Measurements from ENCODE around the gene ZC3H7B. TPM values are rescaled to one million over a fixed set of nuclear protein-coding genes. Genes with fewer than 3 reads are reported as not detected.
"Not testable (repeated sequence)": the region's sequence is repeated elsewhere in the genome, so short reads cannot be mapped to it uniquely, and the experiment has no call there.

ZC3H7B gene
- total RNA-seq, 2 donors from 2014 or later = 70.9 to 74.2 TPM

DNA sequence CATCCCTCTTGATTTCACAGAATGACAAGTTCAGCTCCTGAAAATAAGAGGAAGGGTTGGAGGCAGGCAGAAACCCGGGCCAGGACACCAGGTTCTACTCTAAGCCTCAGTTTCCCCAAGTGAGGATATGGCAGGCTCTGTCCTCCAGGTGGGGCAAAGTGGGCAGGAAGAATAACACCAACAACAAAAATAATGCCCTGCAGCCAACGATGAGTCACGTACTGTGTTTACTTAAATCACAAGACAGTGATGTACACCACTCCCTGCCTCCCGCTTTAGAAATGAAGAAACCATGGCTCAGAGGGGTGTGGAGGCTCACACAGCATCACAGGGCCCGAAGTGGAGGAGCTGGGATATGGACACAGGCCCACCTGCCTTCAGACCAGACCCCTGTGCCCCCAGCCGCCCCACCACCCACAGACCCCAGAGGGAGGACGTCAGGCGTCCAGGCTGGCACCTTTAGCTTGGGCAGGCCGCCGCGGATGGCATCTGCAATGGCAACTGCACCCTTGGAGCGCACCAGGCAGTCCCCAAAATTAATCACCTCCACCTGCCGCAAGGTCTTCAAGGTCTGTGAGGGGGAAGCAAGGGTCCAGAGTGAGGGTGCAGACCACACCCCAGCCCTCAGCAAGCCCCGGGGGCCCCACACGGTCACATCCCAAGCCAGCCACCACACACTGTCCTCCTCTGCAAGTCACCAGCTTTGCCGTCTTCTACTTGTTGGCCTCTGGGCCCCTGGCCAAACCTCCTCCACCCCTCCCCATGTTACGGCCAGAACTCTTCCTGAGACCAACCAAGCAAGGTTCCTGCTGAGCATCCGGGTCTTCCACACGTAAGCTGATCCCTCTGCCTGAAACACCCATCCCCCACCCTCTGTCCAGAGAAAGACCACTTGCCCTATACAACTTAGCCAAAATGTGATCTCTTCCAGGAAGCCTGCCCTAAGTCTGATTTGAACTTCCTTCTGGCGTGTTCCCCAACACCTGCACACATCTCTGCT lies 44.8 kb upstream of the ZC3H7B start:
- Histone ChIP-seq H3K9ac (ENCODE audit: extremely low read depth, low read length, poor library complexity, severe bottlenecking) (no peak overlapping the region), H3K9me3 (ENCODE audit: control insufficient read depth, low read length) (no peaks in the 10 kb centered on the region), H3K27me3 (ENCODE audit: control insufficient read depth, insufficient read depth, low read length, poor library complexity, severe bottlenecking) (no peaks in the 10 kb centered on the region), H3K4me3 (ENCODE audit: low read length) (no peak overlapping the region), H3K36me3 (ENCODE audit: control insufficient read depth, insufficient read depth, low read length) (peaks cover 70% of the 10 kb centered on the region), H3K4me1 (ENCODE audit: control insufficient read depth, insufficient read depth, low read length) (no peaks in the 10 kb centered on the region), H3K27ac (ENCODE audit: low read depth, low read length) (no peak overlapping the region)
- Mint-ChIP-seq H3K9me3 (no peaks in the 10 kb centered on the region), H3K27me3 (ENCODE audit: insufficient read depth) (no peaks in the 10 kb centered on the region), H3K36me3 (ENCODE audit: low read depth) (peaks cover 75% of the 10 kb centered on the region), H3K4me1 (peaks cover 3% of the 10 kb centered on the region), H3K27ac (peak overlapping the region; percentile 82), H3K4me3 (no peak overlapping the region)
- no peak for DNase-seq
- TF ChIP-seq, protein P1, sequence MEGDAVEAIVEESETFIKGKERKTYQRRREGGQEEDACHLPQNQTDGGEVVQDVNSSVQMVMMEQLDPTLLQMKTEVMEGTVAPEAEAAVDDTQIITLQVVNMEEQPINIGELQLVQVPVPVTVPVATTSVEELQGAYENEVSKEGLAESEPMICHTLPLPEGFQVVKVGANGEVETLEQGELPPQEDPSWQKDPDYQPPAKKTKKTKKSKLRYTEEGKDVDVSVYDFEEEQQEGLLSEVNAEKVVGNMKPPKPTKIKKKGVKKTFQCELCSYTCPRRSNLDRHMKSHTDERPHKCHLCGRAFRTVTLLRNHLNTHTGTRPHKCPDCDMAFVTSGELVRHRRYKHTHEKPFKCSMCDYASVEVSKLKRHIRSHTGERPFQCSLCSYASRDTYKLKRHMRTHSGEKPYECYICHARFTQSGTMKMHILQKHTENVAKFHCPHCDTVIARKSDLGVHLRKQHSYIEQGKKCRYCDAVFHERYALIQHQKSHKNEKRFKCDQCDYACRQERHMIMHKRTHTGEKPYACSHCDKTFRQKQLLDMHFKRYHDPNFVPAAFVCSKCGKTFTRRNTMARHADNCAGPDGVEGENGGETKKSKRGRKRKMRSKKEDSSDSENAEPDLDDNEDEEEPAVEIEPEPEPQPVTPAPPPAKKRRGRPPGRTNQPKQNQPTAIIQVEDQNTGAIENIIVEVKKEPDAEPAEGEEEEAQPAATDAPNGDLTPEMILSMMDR (conservative IDR thresholded peaks at IDR 0.05) = no peak
- 89 to 90% methylated on average over 7 to 20 of the region's 20 CpGs for WGBS, 2 experiments (ENCODE audit: insufficient coverage in 1 of 2, insufficient read length in 1 of 2)

DNA sequence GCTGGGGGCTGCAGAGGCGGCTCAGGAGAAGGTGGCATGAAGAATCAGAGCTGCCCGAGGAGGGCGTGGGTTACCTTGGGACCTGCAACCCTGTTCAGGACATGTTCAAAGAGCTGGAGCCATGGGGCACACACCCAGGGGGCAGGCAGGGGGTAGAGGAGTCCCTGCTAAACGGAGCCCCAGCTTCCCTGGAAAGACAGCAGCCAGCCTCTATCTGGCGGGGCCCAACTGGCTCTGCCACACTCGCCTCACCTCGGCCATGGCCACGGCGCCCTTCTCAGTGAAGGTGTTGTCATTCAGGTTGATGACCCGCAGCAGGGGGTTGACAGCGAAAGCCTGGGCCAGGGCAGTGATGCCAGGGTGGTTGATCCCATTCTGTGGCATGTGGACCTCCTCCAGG lies 43.6 kb upstream of the ZC3H7B start:
- Histone ChIP-seq H3K27me3 (ENCODE audit: control insufficient read depth, insufficient read depth, low read length, poor library complexity, severe bottlenecking) (no peaks in the 10 kb centered on the region), H3K4me3 (ENCODE audit: low read length) (no peak overlapping the region), H3K36me3 (ENCODE audit: control insufficient read depth, insufficient read depth, low read length) (peaks cover 79% of the 10 kb centered on the region), H3K4me1 (ENCODE audit: control insufficient read depth, insufficient read depth, low read length) (no peaks in the 10 kb centered on the region), H3K9ac (ENCODE audit: extremely low read depth, low read length, poor library complexity, severe bottlenecking) (no peak overlapping the region), H3K27ac (ENCODE audit: low read depth, low read length) (no peak overlapping the region), H3K9me3 (ENCODE audit: control insufficient read depth, low read length) (no peaks in the 10 kb centered on the region)
- TF ChIP-seq, protein P1 (conservative IDR thresholded peaks at IDR 0.05) = no peak
- Mint-ChIP-seq H3K36me3 (ENCODE audit: low read depth) (peaks cover 78% of the 10 kb centered on the region), H3K27me3 (ENCODE audit: insufficient read depth) (no peaks in the 10 kb centered on the region), H3K4me3 (no peak overlapping the region), H3K27ac (no peak overlapping the region), H3K9me3 (no peaks in the 10 kb centered on the region), H3K4me1 (peaks cover 3% of the 10 kb centered on the region)
- DNase-seq = no peak
- 94 to 95% methylated on average over 9 to 11 of the region's 11 CpGs for WGBS, 2 experiments (ENCODE audit: insufficient coverage in 1 of 2, insufficient read length in 1 of 2)

DNA sequence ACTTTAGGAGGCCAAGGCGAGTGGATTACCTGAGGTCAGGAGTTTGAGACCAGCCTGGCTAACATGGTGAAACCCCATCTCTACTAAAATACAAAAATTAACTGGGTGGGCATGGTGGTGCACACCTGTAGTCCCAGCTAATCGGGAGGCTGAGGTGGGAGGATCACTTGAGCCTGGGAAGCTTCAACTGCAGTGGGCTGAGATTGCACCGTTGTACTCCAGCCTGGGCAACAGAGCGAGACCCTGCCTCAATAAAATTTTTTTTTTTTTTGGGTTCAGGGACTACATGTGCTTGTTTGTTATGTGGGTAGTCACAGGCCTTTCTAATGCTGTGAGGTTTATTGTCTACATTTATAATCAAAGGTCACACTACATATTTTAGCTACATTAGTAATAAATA lies 41.6 kb upstream of the ZC3H7B start:
- not testable (repeated sequence) for H3K27ac Mint-ChIP-seq; H3K27me3 Mint-ChIP-seq (ENCODE audit: insufficient read depth); H3K9ac ChIP-seq (ENCODE audit: extremely low read depth, low read length, poor library complexity, severe bottlenecking); H3K4me1 ChIP-seq (ENCODE audit: control insufficient read depth, insufficient read depth, low read length); DNase-seq; H3K4me3 ChIP-seq (ENCODE audit: low read length); H3K27me3 ChIP-seq (ENCODE audit: control insufficient read depth, insufficient read depth, low read length, poor library complexity, severe bottlenecking); H3K9me3 ChIP-seq (ENCODE audit: control insufficient read depth, low read length); H3K4me1 Mint-ChIP-seq; H3K9me3 Mint-ChIP-seq; H3K4me3 Mint-ChIP-seq; H3K27ac ChIP-seq (ENCODE audit: low read depth, low read length)
- peaks cover 81% of the 10 kb centered on the region for H3K36me3 ChIP-seq (ENCODE audit: control insufficient read depth, insufficient read depth, low read length)
- H3K36me3 Mint-ChIP-seq (ENCODE audit: low read depth) = peaks cover 85% of the 10 kb centered on the region
- 95 to 100% methylated on average over 3 to 4 of the region's 4 CpGs for WGBS, 2 experiments (ENCODE audit: insufficient coverage in 1 of 2, insufficient read length in 1 of 2)
